ENCODE measurements around the gene PPP1R9B. TPM values are rescaled to one million over a fixed set of nuclear protein-coding genes. Genes with fewer than 3 reads are reported as not detected.

The PPP1R9B gene
- total and polyA plus RNA-seq, 4 donors, result 0.90 to 26.1 (median 7.1) TPM

GRCh38 chr17:50183421-50183994 is 33.0 kb upstream of the PPP1R9B start:
- Histone ChIP-seq H3K27ac (ENCODE audit: low read depth in 1 of 2, low read length in 2 of 2) (no peak overlapping the region), H3K4me3 (ENCODE audit: low read depth in 1 of 3, low read length in 3 of 3) (no peak overlapping the region), H3K36me3 (ENCODE audit: control insufficient read depth in 4 of 4, insufficient read depth in 3 of 4, low read depth in 1 of 4, low read length in 3 of 4) (no peaks in the 10 kb centered on the region), H3K27me3 (ENCODE audit: control insufficient read depth in 4 of 4, insufficient read depth in 4 of 4, low read length in 3 of 4) (no peaks in the 10 kb centered on the region), H3K9me3 (ENCODE audit: control insufficient read depth in 4 of 4, low read length in 3 of 4) (no peaks in the 10 kb centered on the region), H3K4me1 (ENCODE audit: control insufficient read depth in 4 of 4, insufficient read depth in 4 of 4, low read length in 3 of 4) (no peaks in the 10 kb centered on the region), H3K9ac (ENCODE audit: low read depth in 1 of 2, low read length in 2 of 2) (no peak overlapping the region)
- 44% methylated on average over 12 of the region's 12 CpGs for WGBS
- TF ChIP-seq EGR1 (IDR thresholded peaks at IDR 0.05; ENCODE audit: low read depth in 2 of 2), result no peak
- no peak for TF ChIP-seq FOXA2 (IDR thresholded peaks at IDR 0.05)
- no peak for TF ChIP-seq RAD21 (IDR thresholded peaks at IDR 0.05)
- no peak for TF ChIP-seq SP1 (IDR thresholded peaks at IDR 0.05)
- TF ChIP-seq YY1 (IDR thresholded peaks at IDR 0.05), result no peak
- TF ChIP-seq ATF3 (IDR thresholded peaks at IDR 0.05), result no peak
- TF ChIP-seq GABPA (IDR thresholded peaks at IDR 0.05 in 1 of 2, conservative IDR thresholded peaks at IDR 0.05 in 1 of 2), result no peak
- TF ChIP-seq JUND (IDR thresholded peaks at IDR 0.05), result no peak
- TF ChIP-seq REST (IDR thresholded peaks at IDR 0.05), result no peak
- TF ChIP-seq CTCF (IDR thresholded peaks at IDR 0.05; ENCODE audit: low read depth, low read length, missing input control), result no peak
- no peak for TF ChIP-seq ZBTB33 (IDR thresholded peaks at IDR 0.05)
- no peak for TF ChIP-seq MAX (IDR thresholded peaks at IDR 0.05)
- TF ChIP-seq NR2F2 (IDR thresholded peaks at IDR 0.05), result no peak
- no peak for TF ChIP-seq HNF4A (conservative IDR thresholded peaks at IDR 0.05)
- no peak for DNase-seq (ENCODE audit: low spot score)

Measured in liver (tissue), 9 donors.